Measurements from ENCODE around the gene PHF12.
"Not testable (repeated sequence)": the region's sequence is repeated elsewhere in the genome, so short reads cannot be mapped to it uniquely, and the experiment has no call there.

PHF12 gene

GRCh38 chr17:28882154-28882895 lies 69.0 kb downstream of the PHF12 start:
- DNase-seq, result no peak

DNA sequence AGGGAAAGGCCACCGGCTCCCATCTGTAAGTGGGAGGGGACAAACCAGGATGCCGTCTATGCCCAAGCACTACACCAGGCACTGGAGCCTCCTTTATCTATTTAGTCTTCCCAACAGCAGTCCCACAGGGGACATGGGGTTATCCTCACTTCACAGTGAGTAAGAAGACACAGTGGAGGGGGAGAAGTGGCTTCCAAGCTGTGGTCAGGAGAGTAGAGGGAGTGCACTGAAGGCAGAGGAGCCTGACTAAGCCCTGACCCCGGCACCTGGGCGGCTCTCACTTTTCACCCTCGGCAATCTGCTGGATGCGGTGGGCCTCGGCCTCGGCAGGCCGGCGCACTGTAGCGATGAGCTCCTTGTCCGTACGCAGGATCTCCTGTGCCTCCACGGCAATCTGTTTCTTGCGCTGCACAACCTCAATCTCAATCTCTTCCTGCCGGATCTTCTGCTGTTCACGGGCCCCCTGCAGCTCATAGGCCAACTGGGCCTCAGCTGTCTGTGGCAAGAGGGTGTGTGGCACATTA lies 69.7 kb downstream of the PHF12 start:
- no peak for DNase-seq

DNA sequence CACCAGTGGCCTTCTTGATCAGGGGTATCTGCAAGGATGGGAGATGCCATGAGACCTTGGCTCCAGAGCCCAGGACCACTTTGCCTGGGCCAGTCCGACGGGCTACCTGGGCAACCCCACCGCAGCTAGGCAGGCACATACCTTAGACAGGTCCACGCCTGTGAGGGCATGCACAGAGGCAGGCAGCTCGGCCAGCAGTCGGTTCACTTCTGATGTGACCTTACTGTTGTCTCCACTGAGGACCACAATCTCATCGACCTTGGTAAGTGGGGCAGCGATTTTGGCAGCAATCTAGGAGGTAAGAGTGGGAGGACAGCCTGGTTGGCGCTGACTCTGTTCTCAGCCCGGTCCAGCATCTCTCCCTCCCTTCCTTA lies 70.8 kb downstream of the PHF12 start:
- DNase-seq, result no peak

DNA sequence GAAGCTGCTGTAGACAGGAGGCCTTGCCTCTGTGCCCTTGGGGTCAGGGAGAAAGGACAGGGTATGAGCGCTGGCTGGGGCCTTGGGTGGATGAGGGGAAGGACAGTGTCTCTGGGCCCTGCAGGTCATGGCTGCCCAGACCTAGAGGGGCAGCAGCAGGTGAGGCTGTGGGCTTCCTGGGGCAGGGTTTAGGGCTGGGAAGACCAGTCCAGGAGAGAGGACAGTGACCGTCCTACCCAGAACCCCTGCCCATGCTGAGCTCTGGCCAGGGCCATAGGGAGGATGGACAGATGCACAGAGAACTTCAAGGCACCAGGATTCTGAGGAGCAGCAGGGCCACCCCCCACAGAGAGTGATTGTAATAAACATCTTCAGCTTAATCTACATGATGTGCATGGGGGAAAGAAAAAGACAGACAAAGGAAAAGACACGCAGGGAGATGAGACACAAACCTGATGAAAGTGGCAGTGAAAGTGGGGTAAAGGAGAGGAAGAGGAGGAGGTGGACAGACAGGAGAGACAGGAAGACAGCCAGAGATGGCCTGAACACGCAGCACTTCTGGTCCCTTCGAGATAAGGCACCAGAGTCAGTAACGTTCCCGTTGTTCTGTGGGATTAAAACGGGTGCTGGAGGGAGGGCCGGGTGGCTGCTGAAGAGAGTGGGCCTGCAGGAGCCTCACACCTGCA lies 71.3 kb downstream of the PHF12 start:
- no peak for DNase-seq

- peak; percentile 40 for DNase-seq
Measured at GRCh38 chr17:28878981-28879380, 72.3 kb downstream of the PHF12 start.

DNA sequence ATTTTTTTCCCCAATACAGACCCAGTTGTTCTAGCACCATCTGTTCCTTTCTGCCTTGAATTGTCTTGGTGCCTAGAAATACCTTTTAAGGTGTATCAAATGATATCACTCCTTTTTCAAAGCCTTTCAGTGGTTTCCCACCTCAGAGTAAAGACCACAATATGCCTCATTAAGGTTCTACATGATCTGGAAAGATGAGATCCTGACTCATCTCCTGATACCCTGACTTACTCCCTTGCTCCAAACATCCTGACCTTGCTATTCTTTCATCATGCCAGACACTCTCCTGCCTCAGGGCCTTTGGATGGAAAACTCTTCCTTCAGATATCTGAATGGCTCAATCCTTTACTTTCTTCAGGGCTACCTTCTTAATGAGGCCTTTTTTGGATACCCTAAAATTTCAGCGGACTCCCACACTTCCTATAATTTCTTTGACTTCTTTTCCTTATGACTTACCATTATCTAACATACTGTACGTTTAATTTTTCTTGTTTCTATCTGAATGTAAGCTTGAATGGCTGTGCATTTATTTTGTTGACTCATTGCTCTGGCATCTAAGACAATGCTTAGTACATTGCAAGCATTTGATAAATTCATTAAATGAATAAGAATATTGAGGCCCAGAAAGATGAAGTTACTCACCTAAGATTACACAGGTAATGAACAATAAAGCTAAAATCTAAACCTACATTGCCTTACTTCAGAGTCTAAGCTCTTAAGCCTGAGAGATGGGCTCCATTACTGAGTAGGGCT lies 73.0 kb downstream of the PHF12 start:
- no peak for DNase-seq

DNA sequence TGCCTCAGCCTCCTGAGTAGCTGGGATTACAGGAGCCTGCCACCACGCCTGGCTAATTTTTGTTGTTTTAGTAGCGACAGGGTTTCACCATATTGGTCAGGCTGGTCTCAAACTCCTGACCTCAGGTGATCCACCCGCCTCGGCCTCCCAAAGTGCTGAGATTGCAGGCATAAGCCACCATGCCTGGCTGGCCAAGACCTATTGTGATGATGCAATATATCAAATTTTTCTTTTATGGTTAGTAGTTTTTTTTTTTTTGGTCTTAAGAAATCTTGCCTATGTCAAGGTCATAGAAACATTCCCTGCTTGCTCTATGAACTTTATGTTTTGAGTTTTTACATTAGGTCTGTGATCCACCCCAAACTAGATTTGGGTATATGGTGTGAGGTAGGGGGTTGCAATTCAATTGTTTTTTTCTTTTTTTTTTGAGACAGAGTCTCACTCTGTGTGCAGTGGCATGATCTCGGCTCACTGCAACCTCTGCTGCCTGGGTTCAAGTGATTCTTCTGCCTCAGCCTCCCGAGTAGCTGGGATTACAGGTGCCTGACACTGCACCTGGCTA lies 74.1 kb downstream of the PHF12 start:
- DNase-seq, result not testable (repeated sequence)

DNA sequence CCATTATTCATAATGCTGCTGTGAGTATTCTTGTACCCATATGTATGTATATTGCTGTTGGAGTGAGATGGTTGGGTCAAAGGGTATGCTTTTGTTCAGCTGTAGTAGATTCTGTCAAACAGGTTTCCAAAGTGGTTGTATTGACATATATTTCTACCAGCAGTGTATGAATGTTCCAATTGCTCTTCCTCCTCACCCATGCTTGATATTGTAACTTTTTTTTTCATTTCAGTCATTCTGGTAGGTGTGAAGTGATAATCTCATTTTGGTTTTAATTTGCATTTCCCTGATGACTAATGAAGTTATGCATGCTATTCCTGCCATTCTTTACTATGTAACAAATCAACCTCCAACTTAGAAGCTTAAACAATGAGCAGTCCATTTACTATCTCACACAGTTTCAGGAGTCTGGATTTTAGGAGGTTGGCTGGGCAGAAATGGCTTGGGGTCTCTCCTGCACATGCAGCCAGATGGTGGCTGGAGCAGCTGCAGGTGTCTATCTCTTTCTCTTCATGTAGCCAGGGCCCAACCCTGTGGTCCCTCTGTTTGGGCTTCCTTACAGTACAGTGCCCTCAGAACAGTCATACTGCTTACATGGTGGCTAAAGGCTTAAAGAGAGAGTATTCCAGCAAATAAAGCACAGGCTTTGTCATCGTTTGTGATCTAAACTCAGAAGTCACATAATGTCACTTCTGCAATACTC lies 75.3 kb downstream of the PHF12 start:
- no peak for DNase-seq

DNA sequence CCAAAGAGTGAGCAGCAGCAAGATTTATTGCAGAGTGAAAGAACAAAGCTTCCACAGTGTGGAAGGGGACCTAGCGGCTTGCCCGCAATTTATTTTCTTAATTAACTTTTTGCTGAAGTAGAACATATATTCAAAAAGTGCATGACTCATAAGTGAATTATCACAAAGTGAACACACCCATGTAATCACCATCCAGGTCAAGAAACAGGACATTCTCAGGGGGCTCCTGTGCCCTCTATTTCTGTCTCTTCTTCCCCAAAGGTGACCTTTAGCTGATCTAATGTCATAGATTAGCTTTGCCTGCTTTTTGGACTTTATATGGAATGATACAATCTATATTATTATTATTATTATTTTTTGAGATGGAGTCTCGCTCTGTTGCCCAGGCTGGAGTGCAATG lies 76.6 kb downstream of the PHF12 start:
- DNase-seq, result no peak

DNA sequence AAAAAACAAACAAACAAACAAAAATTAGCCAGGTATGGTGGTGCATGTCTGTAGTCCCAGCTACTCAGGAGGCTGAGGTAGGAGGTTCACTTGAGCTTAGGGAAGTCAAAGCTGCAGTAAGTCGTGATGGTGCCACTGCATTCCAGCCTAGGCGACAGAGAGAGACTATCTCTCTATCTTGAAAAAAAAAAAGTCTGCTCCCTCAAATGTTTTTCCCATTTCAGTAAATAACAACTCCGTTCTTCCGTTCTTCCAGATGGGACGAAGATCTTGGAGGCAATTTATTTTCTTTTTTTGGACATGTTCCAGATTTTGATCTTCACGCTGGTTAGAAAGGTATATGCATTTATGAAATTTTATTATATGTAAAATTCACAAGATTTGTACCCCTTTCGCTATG lies 77.5 kb downstream of the PHF12 start:
- no peak for DNase-seq

GRCh38 chr17:28871056-28871579 lies 80.2 kb downstream of the PHF12 start:
- no peak for DNase-seq

- no peak for DNase-seq
Measured at GRCh38 chr17:28867276-28867675, 84.0 kb downstream of the PHF12 start.

- no peak for DNase-seq
Measured at GRCh38 chr17:28865946-28866752, 85.2 kb downstream of the PHF12 start.

GRCh38 chr17:28864991-28865849 lies 86.1 kb downstream of the PHF12 start:
- DNase-seq, result no peak

- DNase-seq, result no peak
Measured at GRCh38 chr17:28863953-28864352, 87.4 kb downstream of the PHF12 start.

DNA sequence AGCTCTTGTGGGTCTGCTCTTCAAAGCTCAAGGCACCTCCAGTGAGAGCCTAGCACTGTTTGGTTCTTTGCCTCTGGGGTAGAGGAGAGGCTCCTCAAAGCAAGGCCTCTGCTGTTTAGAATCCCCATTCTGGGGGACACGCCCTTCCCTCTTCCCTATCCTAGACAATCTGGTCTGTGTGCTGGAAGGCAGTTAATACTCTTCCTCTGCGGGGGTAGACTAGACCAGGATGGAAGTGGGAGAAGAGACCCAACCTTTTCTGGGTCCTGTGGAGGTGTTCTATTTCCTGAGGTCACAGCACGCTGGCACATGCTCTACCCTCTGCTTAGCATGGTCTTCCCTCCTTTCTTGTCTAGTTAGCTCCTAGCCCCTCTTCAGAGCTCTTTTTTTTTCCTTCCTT lies 88.8 kb downstream of the PHF12 start:
- DNase-seq, result no peak

DNA sequence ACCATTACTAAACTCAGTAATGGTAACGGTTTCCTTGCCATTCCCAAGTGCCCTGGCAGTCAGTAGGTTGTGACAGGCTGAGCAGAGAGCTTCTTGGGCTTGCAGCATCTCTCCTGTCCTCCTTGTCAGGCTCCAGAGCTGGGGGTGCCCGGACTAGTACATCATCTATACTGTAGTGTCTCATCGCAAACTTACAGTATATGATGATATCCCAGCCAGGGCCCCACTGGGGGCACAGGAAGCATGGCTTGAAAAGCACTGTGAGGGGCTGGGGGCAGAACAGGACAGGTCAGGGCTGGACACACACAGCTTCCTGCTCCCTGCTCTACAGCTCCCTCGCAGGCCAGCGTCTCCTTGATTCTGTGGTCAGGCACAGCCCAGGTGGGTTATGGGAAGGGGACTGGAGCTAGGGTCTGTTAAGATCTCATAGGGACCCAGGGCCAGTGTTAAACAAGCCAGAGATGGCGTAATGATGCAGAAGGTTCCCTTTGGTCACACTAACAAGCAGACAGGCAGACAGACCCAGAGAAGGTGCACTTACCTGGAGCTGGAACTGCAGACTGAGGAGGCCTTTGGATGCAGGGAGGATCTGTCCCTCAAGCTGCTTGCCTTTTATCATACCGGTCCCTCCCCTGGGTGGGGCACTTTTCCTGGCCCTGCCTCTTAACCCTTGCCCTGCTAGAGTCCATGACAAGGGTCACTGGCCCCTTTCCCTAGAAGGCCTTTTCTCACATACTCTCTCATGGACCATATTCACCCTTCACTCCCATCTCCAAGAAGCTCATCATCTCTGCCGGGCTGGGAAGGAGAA lies 89.7 kb downstream of the PHF12 start:
- DNase-seq, result no peak

GRCh38 chr17:28860363-28860808 lies 90.9 kb downstream of the PHF12 start:
- DNase-seq, result no peak

GRCh38 chr17:28858801-28859355 lies 92.4 kb downstream of the PHF12 start:
- DNase-seq, result no peak
